KMS-11 (cell line): ENCODE results near the gene PAAF1.
"Not testable (repeated sequence)": the region's sequence is repeated elsewhere in the genome, so short reads cannot be mapped to it uniquely, and the experiment has no call there.

Experiments
- H2AFZ ChIP-seq: fragments of 200-600 bp; sonication (generic); 2 replicates; pipeline ENCODE4 v1.6.1; 2016; ENCODE audit warnings: antibody characterized with exemption, mixed run types, low read depth
- H3K27ac ChIP-seq: fragments of 200-600 bp; sonication (generic); 2 replicates; pipeline ENCODE4 v1.6.1; 2016; ENCODE audit warnings: mild to moderate bottlenecking, mixed run types
- H3K27me3 ChIP-seq: fragments of 200-600 bp; sonication (generic); 2 replicates; pipeline ENCODE4 v1.6.1; 2017; ENCODE audit warnings: mild to moderate bottlenecking, low read depth, mixed run types, moderate library complexity; ENCODE audit not compliant: insufficient read depth
- H3K36me3 ChIP-seq: fragments of 200-600 bp; sonication (generic); 2 replicates; pipeline ENCODE4 v1.6.1; 2017; ENCODE audit warnings: mild to moderate bottlenecking, mixed run types; ENCODE audit not compliant: insufficient read depth
- H3K4me1 ChIP-seq: fragments of 200-600 bp; sonication (generic); 2 replicates; pipeline ENCODE4 v1.6.1; 2016; ENCODE audit warnings: mild to moderate bottlenecking, low read depth, mixed run types; ENCODE audit not compliant: poor library complexity, severe bottlenecking
- H3K4me2 ChIP-seq: fragments of 200-600 bp; sonication (generic); 2 replicates; pipeline ENCODE4 v1.7.0; 2016; ENCODE audit warnings: mild to moderate bottlenecking, mixed run types
- H3K4me3 ChIP-seq: fragments of 200-600 bp; sonication (generic); IDR thresholded peaks from 2 replicates; pipeline ENCODE4 v1.6.1; 2017; ENCODE audit warnings: low read depth, low read length, mixed read lengths; ENCODE audit not compliant: insufficient read depth
- H3K79me2 ChIP-seq: fragments of 200-600 bp; sonication (generic); 2 replicates; pipeline ENCODE4 v1.6.1; 2016; ENCODE audit warnings: low read depth, mixed run types; ENCODE audit not compliant: insufficient read depth
- H3K9ac ChIP-seq: fragments of 200-600 bp; sonication (generic); 2 replicates; pipeline ENCODE4 v1.6.1; 2016; ENCODE audit warnings: mild to moderate bottlenecking, mixed run types
- H4K20me1 ChIP-seq: fragments of 200-600 bp; sonication (generic); 2 replicates; pipeline ENCODE4 v1.6.1; 2016; ENCODE audit warnings: mild to moderate bottlenecking, mixed run types; ENCODE audit not compliant: insufficient read depth
- CTCF ChIP-seq: fragments of 200-600 bp; sonication (generic); conservative IDR thresholded peaks from 2 replicates; pipeline ENCODE4 v1.6.1; 2017; ENCODE audit warnings: low read depth, mild to moderate bottlenecking, antibody characterized with exemption, low read length, moderate library complexity, mixed read lengths

PAAF1 gene

GRCh38 chr11:73931039-73931645 is 54.3 kb downstream of the PAAF1 start:
- Histone ChIP-seq H3K9ac (no peak overlapping the region), H3K4me3 (no peak overlapping the region)

GRCh38 chr11:73931951-73932350 is 55.2 kb downstream of the PAAF1 start:
- no peak overlapping the region for H3K9ac ChIP-seq
- H3K36me3 ChIP-seq = no peaks in the 10 kb centered on the region
- H4K20me1 ChIP-seq = no peaks in the 10 kb centered on the region
- H3K4me3 ChIP-seq = no peak overlapping the region
- TF ChIP-seq CTCF = no peak
- H3K79me2 ChIP-seq = no peaks in the 10 kb centered on the region
- H3K27ac ChIP-seq = no peak overlapping the region
- H3K4me1 ChIP-seq = peaks cover 3% of the 10 kb centered on the region
- H3K27me3 ChIP-seq = no peaks in the 10 kb centered on the region
- no peak overlapping the region for H3K4me2 ChIP-seq
- H2AFZ ChIP-seq = no peak overlapping the region

More at GRCh38 chr11:73931039-73931645, 54.3 kb downstream of the PAAF1 start:
- Histone ChIP-seq H3K4me2 (no peak overlapping the region), H3K27ac (no peak overlapping the region), H3K27me3 (no peaks in the 10 kb centered on the region), H3K4me1 (peaks cover 3% of the 10 kb centered on the region), H2AFZ (no peak overlapping the region), H3K79me2 (no peaks in the 10 kb centered on the region), H3K36me3 (no peaks in the 10 kb centered on the region), H4K20me1 (no peaks in the 10 kb centered on the region)
- TF ChIP-seq CTCF = peak; percentile 70

- no peak overlapping the region for H3K9ac ChIP-seq
- no peaks in the 10 kb centered on the region for H3K36me3 ChIP-seq
- peaks cover 3% of the 10 kb centered on the region for H3K4me1 ChIP-seq
- no peaks in the 10 kb centered on the region for H3K27me3 ChIP-seq
- H3K27ac ChIP-seq = no peak overlapping the region
- H3K4me3 ChIP-seq = no peak overlapping the region
- no peaks in the 10 kb centered on the region for H4K20me1 ChIP-seq
- H2AFZ ChIP-seq = no peak overlapping the region
- no peaks in the 10 kb centered on the region for H3K79me2 ChIP-seq
- no peak for TF ChIP-seq CTCF
- H3K4me2 ChIP-seq = no peak overlapping the region
Observed at GRCh38 chr11:73932781-73933180, 56.0 kb downstream of the PAAF1 start.

- H4K20me1 ChIP-seq, H2AFZ ChIP-seq, H3K27me3 ChIP-seq, H3K4me2 ChIP-seq, H3K4me1 ChIP-seq, H3K27ac ChIP-seq, H3K4me3 ChIP-seq, H3K9ac ChIP-seq, H3K79me2 ChIP-seq, H3K36me3 ChIP-seq: not testable (repeated sequence)
Observed at GRCh38 chr11:73936047-73936446, 59.2 kb downstream of the PAAF1 start.

GRCh38 chr11:73939096-73939495 is 62.3 kb downstream of the PAAF1 start:
- Histone ChIP-seq H3K79me2 (no peaks in the 10 kb centered on the region), H3K9ac (no peak overlapping the region), H3K4me3 (no peak overlapping the region), H3K36me3 (no peaks in the 10 kb centered on the region), H3K27me3 (no peaks in the 10 kb centered on the region), H3K27ac (no peak overlapping the region), H2AFZ (no peak overlapping the region), H3K4me1 (no peaks in the 10 kb centered on the region), H3K4me2 (no peak overlapping the region), H4K20me1 (no peaks in the 10 kb centered on the region)
- no peak for TF ChIP-seq CTCF
